CD4-positive, alpha-beta T cell treated with Interleukin-1 beta for 1 hour (primary cell): ENCODE data around the gene DSCAML1.

ENCODE experiments used
- DNase-seq, 2 donors: peaks; one replicate each; pipeline ENCODE4 v3.0.0-alpha.2; 2020 to 2022

Gene DSCAML1

GRCh38 chr11:117750916-117751662, 45.9 kb downstream of the DSCAML1 start:
- DNase-seq, result no peak

GRCh38 chr11:117750357-117750756, 46.7 kb downstream of the DSCAML1 start:
- DNase-seq, result no peak

GRCh38 chr11:117749541-117749910, 47.5 kb downstream of the DSCAML1 start:
- DNase-seq, result no peak

- DNase-seq, result no peak
Measured at GRCh38 chr11:117748771-117749540, 48.1 kb downstream of the DSCAML1 start.

- DNase-seq, result no peak
Measured at GRCh38 chr11:117747892-117748291, 49.1 kb downstream of the DSCAML1 start.

GRCh38 chr11:117745346-117745745, 51.7 kb downstream of the DSCAML1 start:
- no peak for DNase-seq

- DNase-seq, result no peak
Measured at GRCh38 chr11:117744471-117745150, 52.4 kb downstream of the DSCAML1 start.

- no peak for DNase-seq
Measured at GRCh38 chr11:117743121-117743815, 53.7 kb downstream of the DSCAML1 start.

- DNase-seq, result no peak
Measured at GRCh38 chr11:117738246-117738957, 58.6 kb downstream of the DSCAML1 start.

GRCh38 chr11:117735350-117735977, 61.6 kb downstream of the DSCAML1 start:
- DNase-seq, result no peak

GRCh38 chr11:117734601-117735024, 62.4 kb downstream of the DSCAML1 start:
- DNase-seq, result no peak

- no peak for DNase-seq
Measured at GRCh38 chr11:117733316-117733715, 63.7 kb downstream of the DSCAML1 start.

- no peak for DNase-seq
Measured at GRCh38 chr11:117731722-117732290, 65.2 kb downstream of the DSCAML1 start.

GRCh38 chr11:117730208-117730800, 66.7 kb downstream of the DSCAML1 start:
- DNase-seq, result no peak

- DNase-seq, result no peak
Measured at GRCh38 chr11:117725048-117725734, 71.8 kb downstream of the DSCAML1 start.

GRCh38 chr11:117724621-117725020, 72.4 kb downstream of the DSCAML1 start:
- DNase-seq, result no peak

GRCh38 chr11:117724104-117724503, 72.9 kb downstream of the DSCAML1 start:
- no peak for DNase-seq

- DNase-seq, result no peak
Measured at GRCh38 chr11:117723277-117724024, 73.6 kb downstream of the DSCAML1 start.

- no peak for DNase-seq
Measured at GRCh38 chr11:117722082-117722481, 74.9 kb downstream of the DSCAML1 start.

- no peak for DNase-seq
Measured at GRCh38 chr11:117720061-117720511, 76.9 kb downstream of the DSCAML1 start.
